GM15510 (cell line): ENCODE results near the gene PADI2.

Experiments
- POLR2A ChIP-seq: IDR thresholded peaks from 3 replicates; pipeline ENCODE4 v1.6.1; 2011; ENCODE audit warnings: borderline replicate concordance; ENCODE audit not compliant: insufficient read length; ENCODE audit errors: extremely low read depth

Gene PADI2

DNA sequence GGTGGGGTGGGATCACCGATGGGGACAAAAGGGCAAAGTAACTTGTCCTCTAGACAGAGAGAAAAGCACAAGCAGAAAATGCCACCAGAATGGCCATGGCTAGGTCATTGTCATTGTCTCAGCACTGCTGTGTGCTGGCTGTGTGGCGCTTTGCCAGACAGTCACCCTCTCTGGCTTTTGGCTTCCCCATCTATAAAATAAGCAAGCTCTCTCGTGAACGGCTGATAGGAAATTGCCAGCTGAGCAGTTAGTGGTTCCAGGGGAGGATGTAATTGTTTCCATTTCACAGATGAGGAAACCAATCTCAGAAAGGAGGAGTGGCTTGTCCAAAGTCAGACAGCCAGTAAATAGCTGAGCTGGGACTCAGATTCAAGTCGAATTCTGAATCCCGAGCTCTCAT is 32.5 kb downstream of the PADI2 start:
- TF ChIP-seq POLR2A = no peak

DNA sequence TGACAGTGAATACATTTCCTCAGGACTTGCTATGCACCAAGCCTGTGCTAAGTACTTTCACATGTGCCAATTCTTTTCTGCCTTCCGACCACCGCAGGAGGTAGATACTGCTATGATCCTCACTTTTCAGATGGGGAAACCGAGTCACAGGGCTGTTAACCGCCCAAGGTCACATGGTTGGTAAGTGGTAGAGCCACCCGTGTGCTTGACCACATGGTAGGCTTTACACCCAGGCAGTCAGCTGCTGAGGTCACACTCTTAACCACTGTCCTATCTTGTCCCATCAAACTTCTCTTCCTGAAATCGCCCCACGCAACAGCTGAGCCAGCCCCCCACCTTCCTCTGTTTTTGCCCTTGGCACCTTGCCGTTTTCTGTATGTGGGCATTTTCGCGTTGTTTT is 34.5 kb downstream of the PADI2 start:
- TF ChIP-seq POLR2A = no peak

DNA sequence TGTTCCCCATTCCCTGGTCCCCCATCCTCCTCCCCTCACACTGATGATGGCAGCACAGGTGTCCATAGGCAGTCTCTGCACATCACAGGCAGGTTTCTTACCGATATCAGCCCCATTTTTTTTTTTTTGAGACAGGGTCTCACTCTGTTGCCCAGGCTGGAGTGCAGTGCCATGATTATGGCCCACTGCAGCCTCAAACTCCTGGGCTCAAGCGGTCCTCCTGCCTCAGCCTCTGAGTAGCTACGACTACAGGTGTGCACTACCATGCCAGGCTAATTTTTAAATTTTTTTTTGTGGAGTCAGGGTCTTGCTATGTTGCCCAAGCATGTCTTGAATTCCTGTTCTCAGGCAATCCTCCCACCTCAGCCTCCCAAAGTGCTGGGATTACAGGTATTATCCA is 36.5 kb downstream of the PADI2 start:
- TF ChIP-seq POLR2A = no peak

DNA sequence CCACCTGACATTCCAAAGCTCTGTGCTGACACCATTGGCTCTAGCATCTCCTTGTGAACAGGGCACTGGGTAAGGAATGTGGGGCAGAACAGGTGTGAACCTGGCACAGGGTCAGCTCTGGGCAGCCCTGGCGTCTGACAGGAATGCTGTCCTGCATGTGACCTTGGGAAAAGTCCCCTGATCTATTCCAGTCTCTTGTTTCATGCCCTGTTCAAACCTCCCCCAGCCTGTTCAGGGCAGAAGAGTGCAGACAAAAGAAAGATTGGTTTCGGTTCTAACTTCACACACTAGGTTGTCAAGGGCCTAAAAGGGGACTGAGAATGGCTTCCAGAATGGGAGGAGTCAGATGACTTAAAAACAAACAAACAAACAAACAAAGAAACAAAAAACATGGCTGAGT is 37.8 kb downstream of the PADI2 start:
- TF ChIP-seq POLR2A = no peak

DNA sequence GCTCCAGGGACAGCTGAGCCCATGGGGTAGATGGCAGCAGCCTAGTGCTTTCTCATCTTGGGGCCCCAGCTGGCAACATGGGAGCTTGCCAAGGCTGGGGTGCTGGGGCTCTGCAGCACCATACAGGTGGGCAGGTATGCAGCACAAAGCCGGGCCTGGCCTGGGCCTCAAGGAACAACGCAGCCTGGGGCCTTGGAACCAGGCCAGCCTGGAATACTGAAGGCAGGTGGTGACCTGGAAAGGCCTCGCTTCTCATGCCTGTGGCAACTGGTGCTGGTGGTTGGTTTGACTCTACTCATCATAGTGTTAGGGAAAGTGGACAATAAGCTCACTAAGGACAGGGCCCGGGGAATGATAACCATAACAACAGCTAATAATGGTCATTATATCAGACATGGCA is 38.4 kb downstream of the PADI2 start:
- TF ChIP-seq POLR2A = no peak

DNA sequence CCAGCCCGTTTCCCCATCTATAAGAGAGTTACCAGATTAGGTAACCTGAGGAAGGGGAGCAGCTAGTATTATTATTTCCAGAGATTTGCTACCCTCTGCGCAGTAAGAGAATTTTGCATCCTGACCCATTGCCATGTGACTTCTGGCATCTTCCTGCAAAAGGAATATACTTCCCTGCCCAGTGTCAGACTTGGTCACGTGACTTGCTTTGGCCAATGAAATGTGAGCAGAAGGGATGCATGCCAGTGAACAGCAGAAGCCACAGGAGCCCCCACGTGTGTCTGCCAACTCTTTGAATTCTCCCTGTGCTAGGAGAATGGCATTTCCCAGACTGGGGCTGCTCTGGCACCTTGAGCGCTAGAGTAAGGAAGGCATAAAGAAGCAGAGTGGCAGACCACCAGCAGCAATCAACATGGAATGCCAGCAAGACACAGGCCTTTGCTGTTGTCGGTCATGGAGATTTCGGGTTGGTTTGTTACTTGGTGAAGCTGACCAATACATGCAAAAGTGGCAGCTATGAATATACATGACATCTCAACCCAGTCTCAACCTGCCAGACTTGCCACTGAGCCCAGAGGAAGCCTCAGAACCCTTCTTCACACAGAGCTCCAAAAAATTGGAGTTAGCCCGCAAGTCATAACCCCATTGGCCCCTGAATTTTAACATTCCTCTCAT is 39.0 kb downstream of the PADI2 start:
- no peak for TF ChIP-seq POLR2A

DNA sequence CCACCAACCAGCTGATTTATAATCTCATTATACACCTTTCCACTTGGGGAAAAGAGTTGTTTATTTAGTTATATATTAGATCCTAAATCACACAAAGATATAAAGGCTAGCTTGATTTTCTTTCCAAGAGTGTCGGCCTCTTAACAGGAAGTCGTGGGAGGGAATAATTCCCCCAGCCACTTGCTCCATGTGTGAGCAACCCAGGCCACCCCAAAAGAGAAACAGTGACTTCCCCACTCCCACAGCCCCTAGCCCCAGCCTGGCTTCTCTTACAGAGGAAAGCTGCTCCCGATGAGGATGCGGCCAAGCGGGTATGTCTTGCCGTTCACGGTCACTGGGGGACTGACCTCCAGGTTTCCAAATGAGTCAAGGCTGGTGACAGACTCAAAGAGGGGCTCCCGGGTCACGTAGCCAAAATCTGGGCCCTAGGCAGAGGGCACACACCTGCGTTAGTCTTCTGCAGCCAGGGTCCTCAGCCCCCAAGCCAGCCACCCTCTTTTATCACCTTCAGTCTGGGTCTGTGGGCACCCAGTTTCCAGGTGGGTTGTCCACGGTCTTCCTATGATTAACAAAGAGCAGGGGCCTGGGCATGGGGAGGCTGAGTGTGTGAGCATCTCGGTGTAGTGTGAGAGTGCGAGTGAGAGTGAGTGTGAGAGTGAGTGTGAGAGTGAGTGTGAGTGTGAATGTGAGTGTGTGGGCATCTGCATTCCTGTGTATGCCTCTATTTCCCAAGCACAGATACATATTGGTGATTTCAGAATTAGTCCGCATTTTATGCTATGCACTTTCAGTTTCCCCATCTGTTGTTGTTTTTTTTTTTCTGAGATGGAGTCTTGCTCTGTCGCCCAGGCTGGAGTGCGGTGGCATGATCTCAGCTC is 40.0 kb downstream of the PADI2 start:
- TF ChIP-seq POLR2A = no peak

DNA sequence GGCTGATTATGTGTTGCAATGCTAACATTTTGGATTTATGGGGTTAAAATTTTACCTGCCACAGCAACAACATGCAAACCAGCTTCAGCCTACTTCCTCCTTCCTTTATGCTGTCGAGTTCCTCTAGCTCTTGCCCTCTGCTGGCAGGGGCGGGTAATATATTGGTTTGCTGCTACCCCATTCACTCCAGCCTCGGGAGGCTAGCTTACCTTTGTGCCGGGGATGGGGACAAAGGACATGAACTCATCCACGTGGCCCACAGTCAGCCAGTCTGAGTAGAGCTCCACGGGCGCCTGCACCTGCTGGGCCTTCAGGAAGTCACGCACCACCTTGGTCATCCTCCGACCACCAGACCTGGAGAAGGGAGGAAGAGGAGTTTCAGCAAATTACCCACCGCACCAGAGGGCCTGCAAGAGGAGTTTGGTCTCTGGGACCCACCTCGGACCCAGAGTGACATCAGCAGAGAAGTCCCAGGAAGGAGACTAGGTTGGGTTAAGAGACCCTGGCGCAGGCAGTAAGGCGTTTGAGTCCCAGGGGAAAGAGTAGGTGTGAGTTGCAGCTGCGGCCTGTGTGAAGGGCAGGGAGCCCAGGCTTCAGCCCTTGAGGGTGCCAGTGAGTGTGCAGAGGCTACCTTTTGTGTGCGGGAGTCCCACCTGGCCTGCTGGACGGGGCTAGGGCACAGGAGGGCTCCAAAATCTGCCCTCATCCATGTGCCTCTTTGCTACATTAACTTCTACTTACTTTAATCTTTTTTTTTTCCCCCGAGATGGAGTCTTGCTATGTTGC is 43.6 kb downstream of the PADI2 start:
- TF ChIP-seq POLR2A = no peak

DNA sequence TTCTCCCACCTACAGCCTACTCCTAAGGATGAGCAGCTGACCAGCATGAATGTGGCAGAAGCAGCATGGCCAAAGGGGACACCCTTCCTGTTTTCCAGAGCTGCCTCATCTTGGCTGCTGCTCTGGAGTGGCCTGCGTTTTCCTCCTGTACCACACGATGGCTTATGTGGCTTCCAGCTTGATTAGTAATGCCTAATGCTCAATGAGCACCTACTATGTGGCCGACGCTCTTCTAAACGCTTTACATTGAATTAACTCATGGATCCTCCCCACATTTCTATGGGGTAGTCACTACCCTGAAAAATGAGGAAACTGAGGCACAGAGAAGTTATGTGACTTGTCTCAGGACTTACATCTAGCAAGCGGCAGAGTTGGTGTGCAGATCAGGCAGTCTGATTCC is 47.5 kb downstream of the PADI2 start:
- TF ChIP-seq POLR2A = no peak

DNA sequence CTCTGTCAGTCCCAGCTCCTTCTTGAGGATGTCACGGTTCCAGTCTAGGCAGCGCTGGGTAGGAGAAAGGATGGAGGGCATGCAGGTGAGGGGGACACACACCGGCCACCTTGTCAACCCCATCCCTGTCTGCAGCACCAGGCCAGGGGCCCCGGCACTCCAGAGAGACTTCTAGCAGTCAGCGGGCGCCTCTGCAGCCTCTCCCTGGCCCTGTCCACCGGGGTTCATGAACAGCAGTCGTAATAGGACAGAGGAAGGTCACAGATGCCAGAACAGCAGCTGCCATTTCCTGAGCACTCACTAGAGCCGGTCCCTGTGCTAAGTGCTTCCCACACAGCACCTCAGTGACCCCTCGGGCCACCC is 49.1 kb downstream of the PADI2 start:
- TF ChIP-seq POLR2A = no peak

DNA sequence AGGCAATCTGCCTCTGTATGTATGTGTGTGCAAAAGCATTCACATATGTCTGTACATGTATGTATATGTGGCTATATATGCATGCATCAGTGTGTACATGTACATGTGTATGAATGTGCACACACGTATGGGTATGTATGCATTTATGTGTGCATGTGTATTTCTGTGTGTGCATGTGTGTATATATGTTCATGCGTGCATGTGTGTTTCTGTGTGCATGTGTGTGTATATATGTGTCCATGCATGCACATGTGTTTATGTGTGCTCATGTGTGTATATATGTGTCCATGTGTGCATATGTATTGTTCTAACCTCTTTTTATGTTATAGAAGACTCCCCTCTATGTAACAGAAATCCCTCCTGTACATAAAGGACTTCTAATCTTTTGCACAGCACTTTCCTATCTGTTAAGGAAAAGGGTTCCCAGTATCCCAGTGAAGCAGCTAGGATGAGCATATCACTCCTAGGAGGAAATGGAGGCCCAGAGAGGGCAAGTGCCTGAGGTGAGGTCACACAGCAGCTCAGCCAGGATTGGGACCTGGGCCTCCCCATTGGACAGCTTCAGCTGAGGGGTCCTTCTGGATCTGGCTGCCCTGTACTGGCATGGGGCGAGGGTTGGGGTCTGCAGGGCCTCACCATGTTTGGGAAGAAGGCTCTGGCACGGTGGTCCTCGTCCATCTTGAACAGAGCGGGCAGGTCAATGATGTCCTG is 49.6 kb downstream of the PADI2 start:
- TF ChIP-seq POLR2A = no peak

DNA sequence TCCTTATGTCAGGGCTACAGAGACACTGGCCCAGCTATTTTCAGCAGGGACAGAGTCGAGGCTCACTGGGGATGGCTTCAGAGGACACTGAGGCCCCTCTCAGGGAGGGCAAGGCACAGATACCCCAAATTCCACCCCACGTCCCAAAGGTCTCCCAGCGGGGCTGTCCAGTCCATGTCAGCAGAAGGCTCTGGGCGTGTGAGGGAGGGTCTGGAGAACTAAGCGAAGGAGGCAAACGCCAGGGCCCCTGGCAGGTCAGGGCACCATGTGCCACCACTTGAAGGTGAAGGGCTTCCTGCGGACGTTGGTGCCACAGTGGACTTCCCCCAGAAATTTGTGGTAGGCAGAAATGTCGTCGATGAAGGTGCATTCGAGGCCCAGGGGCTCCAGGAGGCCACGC is 50.5 kb downstream of the PADI2 start:
- TF ChIP-seq POLR2A = no peak

DNA sequence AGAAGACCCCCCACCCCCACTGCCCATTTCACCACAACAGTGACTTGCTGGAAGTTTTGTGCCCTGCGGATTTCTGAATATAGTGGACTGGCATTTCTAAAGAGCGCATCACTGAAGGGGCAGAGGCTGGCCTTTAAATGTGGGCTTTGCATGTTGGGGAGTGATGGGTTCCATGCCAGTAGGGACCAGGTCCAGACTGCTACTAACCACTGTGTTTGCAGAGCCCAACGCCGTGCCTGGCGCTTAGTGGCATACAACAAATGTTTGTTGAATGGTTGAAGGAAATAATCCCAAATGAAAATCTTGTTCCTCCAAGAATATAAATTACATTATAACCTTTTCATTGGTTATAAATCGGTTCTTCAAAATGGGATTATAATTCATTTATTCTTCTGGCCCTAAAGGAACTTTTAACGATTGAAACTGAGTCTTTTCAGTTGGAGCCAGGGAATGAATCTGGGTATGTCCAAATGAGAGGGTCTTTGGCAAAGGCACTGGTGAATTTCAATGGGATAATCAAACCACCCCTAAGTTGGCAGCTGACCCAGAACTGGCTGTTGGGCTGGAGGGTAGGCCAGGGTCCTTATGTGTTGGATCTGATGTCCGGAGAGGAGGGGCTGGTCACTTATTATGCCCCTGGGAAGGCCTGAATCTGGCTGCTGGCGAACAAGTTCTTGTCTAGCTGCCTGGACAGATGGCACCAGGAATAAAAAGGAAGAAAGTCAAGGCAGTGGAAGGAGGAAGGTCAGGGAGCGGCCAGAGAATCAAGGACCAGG is 51.6 kb downstream of the PADI2 start:
- TF ChIP-seq POLR2A = no peak

DNA sequence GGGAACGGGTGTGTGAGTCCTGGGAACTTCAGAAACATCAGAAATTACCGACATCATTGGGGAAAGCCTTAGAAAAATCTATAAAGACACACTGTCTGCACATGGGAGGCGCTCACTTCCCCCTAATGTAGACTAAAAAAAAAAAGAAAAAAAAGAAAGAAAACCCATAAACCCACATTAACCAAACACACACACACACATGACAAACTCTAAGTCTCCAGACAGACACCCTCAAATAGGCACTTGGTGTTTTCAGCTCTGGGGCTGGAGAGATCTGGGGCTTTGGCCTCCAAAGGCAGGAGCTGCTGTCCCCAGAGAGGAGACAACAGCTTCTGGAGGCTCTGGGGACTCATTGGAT is 52.2 kb downstream of the PADI2 start:
- TF ChIP-seq POLR2A = no peak

DNA sequence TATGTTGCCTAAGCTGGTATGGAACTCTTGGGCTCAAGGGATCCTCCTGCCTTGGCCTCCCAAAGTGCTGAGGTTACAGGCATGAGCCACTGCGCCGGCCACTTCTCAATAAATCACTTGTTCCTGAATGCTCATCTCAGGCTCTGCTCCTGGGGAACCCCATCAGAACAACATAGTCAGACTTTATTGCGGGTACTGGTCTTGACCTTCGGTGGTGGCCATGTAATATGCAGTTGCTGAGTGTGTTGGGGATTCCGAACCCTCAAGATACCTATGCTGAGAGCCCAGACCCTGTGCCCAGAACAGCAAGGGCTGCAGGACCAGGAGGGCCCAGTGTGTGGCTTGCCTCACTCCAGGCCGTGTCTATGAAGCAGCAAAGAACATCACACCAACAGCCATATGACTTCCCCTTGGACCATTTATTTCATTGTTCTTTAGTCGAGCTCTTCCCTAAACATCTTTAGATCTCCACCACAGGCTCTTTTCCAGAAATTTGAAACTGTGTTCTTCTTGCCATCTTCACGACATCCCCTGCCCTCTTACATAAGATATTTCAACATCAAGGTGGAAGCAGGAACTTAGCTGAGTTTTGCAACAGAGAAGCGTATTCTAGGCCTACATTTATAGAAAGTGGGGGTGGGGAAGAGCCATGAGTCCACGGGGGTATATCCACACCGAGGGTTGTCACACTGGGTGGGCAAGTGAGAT is 52.7 kb downstream of the PADI2 start:
- TF ChIP-seq POLR2A = no peak

DNA sequence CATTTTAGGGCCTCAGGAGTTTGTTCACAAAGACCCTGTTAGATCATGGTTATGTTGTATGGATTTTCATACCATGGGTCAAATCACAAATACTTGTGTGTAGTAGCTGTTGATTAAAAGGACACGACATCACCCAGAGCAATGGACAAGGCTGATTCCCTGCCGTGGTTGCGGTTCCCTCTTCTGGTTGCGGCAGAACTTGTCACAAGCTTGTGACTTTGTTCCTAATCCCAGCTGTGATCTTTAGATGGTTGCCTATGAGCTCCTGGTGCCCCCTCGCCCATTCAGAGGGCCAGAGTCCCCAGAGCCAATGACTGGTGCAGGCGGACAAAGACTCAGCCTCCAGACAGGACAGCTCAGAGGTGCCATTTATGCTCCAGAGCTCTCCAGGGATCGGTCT is 53.6 kb downstream of the PADI2 start:
- no peak for TF ChIP-seq POLR2A
